HEK293T (cell line): ENCODE data around the gene THAP3.
A peak's percentile ranks its signal among the peaks of the same experiment; 100 is the strongest.
"Not testable (repeated sequence)": the region's sequence is repeated elsewhere in the genome, so short reads cannot be mapped to it uniquely, and the experiment has no call there.

ENCODE experiments used
- CTCF ChIA-PET: fragments of 350-600 bp; formaldehyde crosslinking; extraction: SDS; loops from one replicate; lab custom pipeline; 2021; ENCODE audit warnings: antibody characterized with exemption, inconsistent platforms; lab: Yijun Ruan, JAX
- POLR2A ChIA-PET: fragments of 350-600 bp; formaldehyde crosslinking; extraction: SDS; loops from one replicate; lab custom pipeline; 2020; ENCODE audit warnings: antibody characterized with exemption, inconsistent platforms; lab: Yijun Ruan, JAX
- DNase-seq: peaks from one replicate; pipeline ENCODE4 v3.0.0; 2012; ENCODE audit warnings: mixed read lengths; ENCODE audit errors: extremely low spot score
- ARNT ChIP-seq: fragments of 450-650 bp; IDR thresholded peaks from 2 replicates; pipeline ENCODE4 v1.6.1; 2017; ENCODE audit warnings: mild to moderate bottlenecking
- BHLHE40 ChIP-seq: fragments of 450-650 bp; IDR thresholded peaks from 2 replicates; pipeline ENCODE4 v1.6.1; 2016; ENCODE audit warnings: mild to moderate bottlenecking, moderate library complexity, borderline replicate concordance
- CTBP1 ChIP-seq: fragments of 450-650 bp; IDR thresholded peaks from 2 replicates; pipeline ENCODE4 v1.6.1; 2016; ENCODE audit warnings: borderline replicate concordance
- ELF4 ChIP-seq: fragments of 450-650 bp; IDR thresholded peaks from 2 replicates; pipeline ENCODE4 v1.6.1; 2017; ENCODE audit warnings: antibody characterized with exemption
- FOXA1 ChIP-seq: fragments of 450-650 bp; IDR thresholded peaks from 2 replicates; pipeline ENCODE4 v1.6.1; 2016; ENCODE audit warnings: mild to moderate bottlenecking
- FOXK2 ChIP-seq: fragments of 450-650 bp; IDR thresholded peaks from 2 replicates; pipeline ENCODE4 v1.6.1; 2016; ENCODE audit warnings: mild to moderate bottlenecking
- FOXM1 ChIP-seq: fragments of 450-650 bp; IDR thresholded peaks from 2 replicates; pipeline ENCODE4 v1.6.1; 2017; ENCODE audit warnings: mild to moderate bottlenecking, borderline replicate concordance
- HDGF ChIP-seq: fragments of 450-650 bp; IDR thresholded peaks from 2 replicates; pipeline ENCODE4 v1.6.1; 2017; ENCODE audit warnings: antibody characterized with exemption, borderline replicate concordance
- L3MBTL2 ChIP-seq: fragments of 450-650 bp; conservative IDR thresholded peaks from 2 replicates; pipeline ENCODE4 v1.6.1; 2016; ENCODE audit warnings: mild to moderate bottlenecking
- LEF1 ChIP-seq: fragments of 450-650 bp; IDR thresholded peaks from 2 replicates; pipeline ENCODE4 v1.6.1; 2017; ENCODE audit warnings: mild to moderate bottlenecking, borderline replicate concordance
- NFRKB ChIP-seq: fragments of 450-650 bp; IDR thresholded peaks from 2 replicates; pipeline ENCODE4 v1.6.1; 2016; ENCODE audit warnings: mild to moderate bottlenecking, moderate library complexity
- SP1 ChIP-seq: fragments of 450-650 bp; IDR thresholded peaks from 2 replicates; pipeline ENCODE4 v1.6.1; 2017
- SUZ12 ChIP-seq: fragments of 450-650 bp; IDR thresholded peaks from 2 replicates; pipeline ENCODE4 v1.6.1; 2016; ENCODE audit warnings: mild to moderate bottlenecking
- TARDBP ChIP-seq: fragments of 450-650 bp; IDR thresholded peaks from 2 replicates; pipeline ENCODE4 v1.6.1; 2016
- ZNF384 ChIP-seq: fragments of 450-650 bp; IDR thresholded peaks from 2 replicates; pipeline ENCODE4 v1.6.1; 2016
- TF ChIP-seq, protein P1 (sequence below): fragments of 450-650 bp; IDR thresholded peaks from 2 replicates; pipeline ENCODE4 v1.6.1; 2016

THAP3 gene

DNA sequence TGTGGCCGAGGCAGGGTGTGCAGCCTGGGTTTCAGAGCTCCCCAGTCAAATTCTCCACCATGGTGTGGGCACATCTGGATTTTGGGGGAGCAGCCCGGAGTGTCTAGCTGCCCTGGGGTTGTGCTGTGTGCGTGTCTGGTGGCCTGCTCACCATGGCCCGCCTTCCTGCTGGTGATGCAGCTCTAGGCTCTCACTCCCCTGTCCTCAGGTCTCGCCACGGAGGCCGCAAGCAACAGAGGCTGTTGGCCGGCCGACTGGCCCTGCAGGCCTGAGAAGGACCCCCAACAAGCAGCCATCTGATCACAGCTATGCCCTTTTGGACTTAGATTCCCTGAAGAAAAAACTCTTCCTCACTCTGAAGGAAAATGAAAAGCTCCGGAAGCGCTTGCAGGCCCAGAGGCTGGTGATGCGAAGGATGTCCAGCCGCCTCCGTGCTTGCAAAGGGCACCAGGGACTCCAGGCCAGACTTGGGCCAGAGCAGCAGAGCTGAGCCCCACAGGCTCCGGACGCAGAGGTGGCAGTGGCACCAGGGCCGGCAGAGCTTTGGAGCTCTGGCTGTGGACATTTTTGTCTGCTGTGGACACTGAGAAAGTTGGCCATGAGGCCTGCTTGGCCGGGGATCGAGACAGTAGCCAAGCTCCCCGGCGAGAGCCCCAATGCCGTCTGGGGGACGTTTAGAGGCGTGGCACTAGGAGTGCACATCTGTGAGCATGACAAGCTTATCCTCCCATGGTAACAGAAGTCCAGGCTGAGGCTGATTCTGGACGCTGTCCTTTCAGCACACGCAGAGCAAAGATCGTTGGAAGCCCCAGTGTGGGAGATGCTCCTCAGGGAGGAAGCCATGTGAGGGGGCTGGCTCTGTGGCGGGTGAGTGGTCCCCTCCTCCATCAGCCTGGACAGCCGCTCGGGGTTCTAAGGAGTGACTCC is 8.2 kb downstream of the THAP3 start:
- TF ChIP-seq SP1 (no peak), CTBP1 (no peak), FOXK2 (no peak), ARNT (no peak), NFRKB (no peak), SUZ12 (no peak), FOXA1 (no peak), HDGF (no peak), FOXM1 (no peak), TARDBP (no peak), BHLHE40 (no peak), LEF1 (no peak), ZNF384 (no peak), L3MBTL2 (no peak), ELF4 (no peak)
- TF ChIP-seq, protein P1, sequence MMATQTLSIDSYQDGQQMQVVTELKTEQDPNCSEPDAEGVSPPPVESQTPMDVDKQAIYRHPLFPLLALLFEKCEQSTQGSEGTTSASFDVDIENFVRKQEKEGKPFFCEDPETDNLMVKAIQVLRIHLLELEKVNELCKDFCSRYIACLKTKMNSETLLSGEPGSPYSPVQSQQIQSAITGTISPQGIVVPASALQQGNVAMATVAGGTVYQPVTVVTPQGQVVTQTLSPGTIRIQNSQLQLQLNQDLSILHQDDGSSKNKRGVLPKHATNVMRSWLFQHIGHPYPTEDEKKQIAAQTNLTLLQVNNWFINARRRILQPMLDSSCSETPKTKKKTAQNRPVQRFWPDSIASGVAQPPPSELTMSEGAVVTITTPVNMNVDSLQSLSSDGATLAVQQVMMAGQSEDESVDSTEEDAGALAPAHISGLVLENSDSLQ = no peak
- DNase-seq = no peak
- ChIA-PET POLR2A (interaction anchor here (0.6 kb wide), 1 partner anchor 53 kb away, joined by 4 read pairs; the partner anchor contains the start of gene ZBTB48), CTCF (no interaction called here)

- ChIA-PET CTCF (interaction anchor here (0.6 to 0.8 kb wide), 5 partner anchors 9 to 279 kb away, joined by 3 to 4 read pairs (median 3); no protein-coding TSS in a partner anchor), POLR2A (interaction anchor here (0.7 to 1.1 kb wide), 2 partner anchors 19 to 31 kb away, joined by 3 to 5 read pairs; partner anchors contain the start of gene KLHL21)
- peak; percentile 54 for DNase-seq
- TF ChIP-seq SP1 (no peak), NFRKB (no peak), HDGF (no peak), TARDBP (no peak), FOXM1 (no peak), LEF1 (no peak), FOXK2 (no peak), FOXA1 (no peak), SUZ12 (no peak), ARNT (no peak), ELF4 (no peak), CTBP1 (no peak), BHLHE40 (no peak), L3MBTL2 (no peak), ZNF384 (no peak)
- TF ChIP-seq, protein P1 = no peak
Measured at GRCh38 chr1:6634371-6635052, 9.8 kb downstream of the THAP3 start.

- ChIA-PET POLR2A (interaction anchor here (0.7 to 1.1 kb wide), 2 partner anchors 20 to 32 kb away, joined by 3 to 5 read pairs; partner anchors contain the start of gene KLHL21), CTCF (interaction anchor here (0.5 to 0.8 kb wide), 5 partner anchors 9 to 280 kb away, joined by 3 to 4 read pairs (median 3); no protein-coding TSS in a partner anchor)
- TF ChIP-seq NFRKB (no peak), HDGF (no peak), LEF1 (no peak), FOXK2 (no peak), TARDBP (no peak)
- DNase-seq = no peak
Measured at GRCh38 chr1:6635161-6635909, 10.7 kb downstream of the THAP3 start.

DNA sequence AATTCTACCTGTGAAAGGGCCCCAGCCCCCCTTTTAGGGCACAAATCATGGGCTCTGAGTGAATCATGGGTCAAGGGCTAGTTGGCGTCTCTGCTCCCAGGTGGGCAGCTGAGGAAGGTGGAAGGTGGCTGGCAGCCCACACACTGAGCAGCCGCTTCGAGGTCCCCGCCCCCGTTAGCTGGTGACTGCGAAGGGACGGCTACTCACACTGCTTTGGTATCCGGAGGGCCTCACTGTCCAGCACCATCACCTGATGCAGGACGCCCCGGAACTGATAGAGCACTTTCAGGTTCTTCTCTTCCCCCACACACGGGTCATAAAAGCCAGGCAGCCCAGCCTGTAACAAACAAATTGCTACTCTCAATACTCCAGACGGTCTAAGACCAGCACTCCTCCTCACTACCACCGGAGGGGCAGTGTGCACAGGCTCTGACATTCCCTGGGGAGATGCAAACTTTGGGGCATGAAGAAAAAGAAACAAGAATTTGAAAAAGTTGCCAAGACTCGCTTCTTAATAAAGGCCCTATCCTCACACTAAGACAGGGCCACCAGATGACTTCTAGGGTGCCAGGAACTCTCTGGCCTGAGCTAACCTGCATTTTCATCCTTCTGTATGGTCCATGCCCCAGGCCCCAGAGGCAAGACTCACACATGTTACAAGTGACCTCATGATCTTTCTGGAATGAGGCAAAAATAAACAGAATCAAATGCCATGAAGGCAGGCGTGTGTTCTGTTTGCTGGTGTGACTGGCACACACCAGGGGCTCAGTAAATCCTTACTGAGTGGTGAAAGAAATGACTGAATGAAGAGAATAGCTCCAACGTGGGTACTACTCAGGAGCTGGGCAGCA is 11.5 kb downstream of the THAP3 start:
- no peak for DNase-seq
- POLR2A ChIA-PET = no interaction called here
- CTCF ChIA-PET = interaction anchor here (0.5 to 1.2 kb wide), 2 partner anchors 10 to 25 kb away, joined by 3 read pairs; no protein-coding TSS in a partner anchor
- TF ChIP-seq ZNF384 = no peak
- no peak for TF ChIP-seq BHLHE40
- no peak for TF ChIP-seq TARDBP
- TF ChIP-seq HDGF = no peak
- no peak for TF ChIP-seq NFRKB
- no peak for TF ChIP-seq SP1
- TF ChIP-seq, protein P1 = no peak
- no peak for TF ChIP-seq FOXK2
- no peak for TF ChIP-seq L3MBTL2
- TF ChIP-seq ARNT = no peak
- TF ChIP-seq SUZ12 = no peak
- TF ChIP-seq FOXA1 = no peak
- no peak for TF ChIP-seq FOXM1
- TF ChIP-seq ELF4 = no peak
- TF ChIP-seq CTBP1 = no peak
- no peak for TF ChIP-seq LEF1

DNA sequence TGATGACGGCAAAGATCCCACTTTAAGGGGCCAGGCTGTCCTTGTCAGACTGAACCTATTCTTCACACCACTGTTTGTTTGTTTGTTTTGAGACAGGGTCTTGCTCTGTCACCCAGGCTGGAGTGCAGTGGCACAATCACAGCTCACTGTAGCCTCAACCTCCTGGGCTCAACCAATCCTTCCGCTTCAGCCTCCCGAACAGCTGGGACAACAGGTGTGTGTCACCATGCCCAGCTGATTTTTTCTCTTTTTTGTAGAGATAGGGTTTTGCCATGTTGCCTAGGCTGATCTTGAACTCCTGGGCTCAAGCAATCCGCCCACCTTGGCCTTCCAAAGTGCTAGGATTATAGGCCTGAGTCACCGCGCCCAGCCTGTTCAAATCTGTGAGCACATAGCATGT is 12.1 kb downstream of the THAP3 start:
- not testable (repeated sequence) for DNase-seq
- ChIA-PET CTCF (interaction anchor here (1.2 kb wide), 1 partner anchor 9 kb away, joined by 3 read pairs; no protein-coding TSS in a partner anchor), POLR2A (interaction anchor here (0.6 kb wide), 1 partner anchor 36 kb away, joined by 3 read pairs; no protein-coding TSS in a partner anchor)
